ENCODE results near the gene GABBR2. TPM values are rescaled to one million over a fixed set of nuclear protein-coding genes. Genes with fewer than 3 reads are reported as not detected.
"Not testable (repeated sequence)": the region's sequence is repeated elsewhere in the genome, so short reads cannot be mapped to it uniquely, and the experiment has no call there.

The GABBR2 gene
- polyA plus RNA-seq, 1 donor, result 0.69 TPM

DNA sequence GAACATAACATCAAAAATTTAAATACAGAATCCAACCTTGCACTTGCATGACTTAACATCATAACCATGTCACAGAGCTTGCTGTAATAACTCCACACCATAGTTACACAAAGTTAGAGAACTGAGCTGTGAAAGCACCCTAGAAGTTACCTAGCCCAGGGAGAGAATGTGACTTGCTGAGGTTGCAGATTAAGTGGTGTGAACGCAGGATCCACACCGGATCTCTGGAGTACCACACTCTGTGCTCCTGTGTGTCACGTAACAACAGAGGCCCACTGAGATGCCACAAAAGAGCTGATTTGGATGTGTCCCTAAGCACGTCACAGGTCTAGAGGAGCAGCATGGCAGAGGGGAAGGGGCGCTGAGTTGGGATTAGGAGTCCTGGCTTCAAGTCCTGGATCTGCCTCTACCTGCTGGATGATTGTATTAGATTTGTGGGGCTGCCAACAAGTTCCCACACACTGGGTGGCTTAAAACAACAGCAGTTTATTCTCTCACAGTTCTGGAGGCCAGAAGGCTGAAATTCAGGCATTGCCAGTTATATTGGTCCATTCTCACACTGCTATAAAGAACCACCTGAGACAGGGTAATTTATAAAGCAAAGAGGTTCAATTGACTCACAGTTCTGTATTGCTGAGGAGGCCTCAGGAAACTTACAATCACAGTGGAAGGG lies 240.0 kb downstream of the GABBR2 start:
- Histone ChIP-seq H3K27me3 (ENCODE audit: control insufficient read depth, insufficient read depth, low read length) (no peaks in the 10 kb centered on the region), H3K4me1 (ENCODE audit: control insufficient read depth, insufficient read depth, low read length) (peaks cover 10% of the 10 kb centered on the region), H3K9me3 (ENCODE audit: control insufficient read depth, low read depth, low read length) (peaks cover 10% of the 10 kb centered on the region), H3K36me3 (ENCODE audit: control insufficient read depth, insufficient read depth, low read length) (no peaks in the 10 kb centered on the region), H3K27ac (ENCODE audit: low read length) (no peak overlapping the region), H3K4me3 (ENCODE audit: low read length) (no peak overlapping the region)
- no peak for DNase-seq
- WGBS (ENCODE audit: insufficient coverage, low lambda C conversion rate), result no CpG with 5 or more reads among the region's 5 CpGs

- Histone ChIP-seq H3K4me1 (ENCODE audit: control insufficient read depth, insufficient read depth, low read length) (no peaks in the 10 kb centered on the region), H3K36me3 (ENCODE audit: control insufficient read depth, insufficient read depth, low read length) (no peaks in the 10 kb centered on the region), H3K9me3 (ENCODE audit: control insufficient read depth, low read depth, low read length) (peaks cover 26% of the 10 kb centered on the region), H3K27me3 (ENCODE audit: control insufficient read depth, insufficient read depth, low read length) (no peaks in the 10 kb centered on the region), H3K27ac (ENCODE audit: low read length) (no peak overlapping the region), H3K4me3 (ENCODE audit: low read length) (no peak overlapping the region)
- WGBS (ENCODE audit: insufficient coverage, low lambda C conversion rate), result no CpG with 5 or more reads among the region's 5 CpGs
- no peak for DNase-seq
Measured at GRCh38 chr9:98465799-98466198, 242.9 kb downstream of the GABBR2 start.

- H3K27me3 ChIP-seq (ENCODE audit: control insufficient read depth, insufficient read depth, low read length); H3K27ac ChIP-seq (ENCODE audit: low read length); H3K4me1 ChIP-seq (ENCODE audit: control insufficient read depth, insufficient read depth, low read length); H3K36me3 ChIP-seq (ENCODE audit: control insufficient read depth, insufficient read depth, low read length); H3K4me3 ChIP-seq (ENCODE audit: low read length); DNase-seq: not testable (repeated sequence)
- peaks cover 35% of the 10 kb centered on the region for H3K9me3 ChIP-seq (ENCODE audit: control insufficient read depth, low read depth, low read length)
- WGBS (ENCODE audit: insufficient coverage, low lambda C conversion rate), result no CpG with 5 or more reads among the region's 30 CpGs
Measured at GRCh38 chr9:98464156-98464690, 244.5 kb downstream of the GABBR2 start.

DNA sequence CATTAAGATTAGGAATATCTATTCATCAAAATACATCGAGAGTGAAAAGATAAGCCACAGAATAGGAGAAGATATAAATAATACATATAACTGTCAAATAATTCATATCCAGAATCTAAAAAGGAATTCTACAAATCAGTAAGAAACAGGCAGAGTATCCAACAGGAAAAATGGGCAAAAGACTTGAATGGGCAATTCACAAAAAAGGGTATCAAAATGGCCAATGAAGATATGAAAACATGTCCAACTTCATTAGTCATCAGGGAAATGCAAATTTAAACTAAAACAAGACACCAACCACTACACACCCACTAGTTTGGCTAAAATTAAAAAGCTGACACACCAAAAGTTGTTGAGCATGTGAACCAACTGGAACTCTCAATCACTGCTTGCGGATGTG lies 246.4 kb downstream of the GABBR2 start:
- Histone ChIP-seq H3K4me1 (ENCODE audit: control insufficient read depth, insufficient read depth, low read length) (no peaks in the 10 kb centered on the region), H3K36me3 (ENCODE audit: control insufficient read depth, insufficient read depth, low read length) (no peaks in the 10 kb centered on the region), H3K9me3 (ENCODE audit: control insufficient read depth, low read depth, low read length) (peaks cover 35% of the 10 kb centered on the region), H3K4me3 (ENCODE audit: low read length) (no peak overlapping the region), H3K27me3 (ENCODE audit: control insufficient read depth, insufficient read depth, low read length) (no peaks in the 10 kb centered on the region), H3K27ac (ENCODE audit: low read length) (no peak overlapping the region)
- no peak for DNase-seq
- 100% methylated on average over 1 of the region's 2 CpGs for WGBS (ENCODE audit: insufficient coverage, low lambda C conversion rate)

DNA sequence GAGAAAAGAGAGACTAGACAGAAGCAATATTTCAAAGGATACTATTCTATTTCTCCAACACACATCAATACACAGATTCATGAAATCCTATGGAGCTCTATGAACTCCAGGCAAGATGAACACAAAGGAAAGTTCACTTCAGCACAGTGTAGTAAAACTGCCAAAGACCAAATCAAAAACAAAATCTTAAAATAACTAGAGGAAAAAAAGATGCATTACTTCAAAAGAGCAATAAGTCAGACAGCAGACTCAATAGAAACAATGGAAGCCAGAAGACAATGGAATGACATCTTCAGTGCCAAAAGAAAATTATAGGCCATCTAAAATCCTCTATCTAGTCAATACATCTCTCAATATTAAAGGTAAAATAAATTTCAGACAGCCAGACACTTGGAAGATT lies 248.0 kb downstream of the GABBR2 start:
- Histone ChIP-seq H3K36me3 (ENCODE audit: control insufficient read depth, insufficient read depth, low read length) (no peaks in the 10 kb centered on the region), H3K4me1 (ENCODE audit: control insufficient read depth, insufficient read depth, low read length) (peaks cover 5% of the 10 kb centered on the region), H3K9me3 (ENCODE audit: control insufficient read depth, low read depth, low read length) (peaks cover 35% of the 10 kb centered on the region), H3K27ac (ENCODE audit: low read length) (no peak overlapping the region), H3K27me3 (ENCODE audit: control insufficient read depth, insufficient read depth, low read length) (no peaks in the 10 kb centered on the region), H3K4me3 (ENCODE audit: low read length) (no peak overlapping the region)
- DNase-seq, result no peak

DNA sequence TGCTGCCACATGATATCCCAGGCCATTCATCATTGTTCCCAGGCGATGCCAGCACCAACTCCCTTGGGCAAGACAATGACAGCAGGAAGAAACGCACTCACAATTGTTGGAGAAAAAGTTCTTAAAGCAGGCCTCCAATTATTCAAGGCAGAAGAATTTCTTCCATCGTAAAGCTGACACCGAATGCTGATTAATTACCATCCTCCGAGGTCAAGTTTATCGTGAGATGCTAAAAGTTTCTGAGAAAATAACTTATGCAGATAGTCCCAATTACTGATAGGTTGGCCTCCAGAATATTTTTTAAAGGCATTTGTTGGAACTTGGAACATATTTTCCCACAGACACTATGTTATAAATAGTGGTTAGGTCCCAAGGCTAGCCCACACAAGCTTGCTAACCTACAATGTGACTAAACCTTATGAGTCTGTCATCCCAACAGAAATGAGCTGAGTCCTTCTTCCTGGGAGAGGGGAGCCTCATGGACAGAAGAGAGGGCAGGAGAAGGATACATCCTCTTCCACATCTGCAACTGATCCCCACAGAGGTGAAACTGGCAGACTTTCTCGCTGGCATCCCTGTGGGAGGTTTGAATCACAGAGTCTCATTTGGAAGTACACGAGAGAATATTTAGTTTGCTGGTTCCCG lies 250.9 kb downstream of the GABBR2 start:
- peaks cover 21% of the 10 kb centered on the region for H3K9me3 ChIP-seq (ENCODE audit: control insufficient read depth, low read depth, low read length)

DNA sequence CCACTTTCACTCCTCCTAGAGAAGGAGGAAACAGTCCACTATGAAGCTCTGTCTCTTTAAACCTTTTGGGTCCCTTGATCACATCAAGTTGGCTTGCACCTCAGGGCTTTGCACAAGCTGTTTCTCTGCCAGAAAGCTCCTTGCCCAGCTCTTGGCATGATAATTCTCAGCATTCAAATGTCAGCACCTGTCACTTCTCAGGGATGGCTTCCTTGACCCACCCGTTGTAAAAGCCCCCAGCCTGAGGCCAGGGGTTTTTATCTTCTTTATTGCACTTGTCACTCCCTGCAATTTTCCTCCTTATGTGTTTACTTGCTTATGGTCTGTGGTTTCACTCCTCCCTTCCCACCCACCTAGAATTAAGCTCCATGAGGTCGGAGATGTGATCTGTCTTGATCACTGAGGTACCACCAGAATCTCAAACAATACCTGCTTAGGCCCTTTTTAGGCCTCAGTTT lies 252.6 kb downstream of the GABBR2 start:
- Histone ChIP-seq H3K4me3 (ENCODE audit: low read length) (no peak overlapping the region), H3K36me3 (ENCODE audit: control insufficient read depth, insufficient read depth, low read length) (no peaks in the 10 kb centered on the region), H3K9me3 (ENCODE audit: control insufficient read depth, low read depth, low read length) (peaks cover 15% of the 10 kb centered on the region), H3K27ac (ENCODE audit: low read length) (no peak overlapping the region), H3K4me1 (ENCODE audit: control insufficient read depth, insufficient read depth, low read length) (peaks cover 5% of the 10 kb centered on the region), H3K27me3 (ENCODE audit: control insufficient read depth, insufficient read depth, low read length) (no peaks in the 10 kb centered on the region)
- DNase-seq, result no peak
- WGBS (ENCODE audit: insufficient coverage, low lambda C conversion rate), result no CpG with 5 or more reads among the region's 2 CpGs

More for the DNA sequence above, 250.9 kb downstream of the GABBR2 start:
- WGBS (ENCODE audit: insufficient coverage, low lambda C conversion rate), result 39% methylated on average over 6 of the region's 9 CpGs
- DNase-seq, result no peak
- no peaks in the 10 kb centered on the region for H3K36me3 ChIP-seq (ENCODE audit: control insufficient read depth, insufficient read depth, low read length)
- no peak overlapping the region for H3K27ac ChIP-seq (ENCODE audit: low read length)
- no peak overlapping the region for H3K4me3 ChIP-seq (ENCODE audit: low read length)
- H3K27me3 ChIP-seq (ENCODE audit: control insufficient read depth, insufficient read depth, low read length), result no peaks in the 10 kb centered on the region
- peaks cover 5% of the 10 kb centered on the region for H3K4me1 ChIP-seq (ENCODE audit: control insufficient read depth, insufficient read depth, low read length)

DNA sequence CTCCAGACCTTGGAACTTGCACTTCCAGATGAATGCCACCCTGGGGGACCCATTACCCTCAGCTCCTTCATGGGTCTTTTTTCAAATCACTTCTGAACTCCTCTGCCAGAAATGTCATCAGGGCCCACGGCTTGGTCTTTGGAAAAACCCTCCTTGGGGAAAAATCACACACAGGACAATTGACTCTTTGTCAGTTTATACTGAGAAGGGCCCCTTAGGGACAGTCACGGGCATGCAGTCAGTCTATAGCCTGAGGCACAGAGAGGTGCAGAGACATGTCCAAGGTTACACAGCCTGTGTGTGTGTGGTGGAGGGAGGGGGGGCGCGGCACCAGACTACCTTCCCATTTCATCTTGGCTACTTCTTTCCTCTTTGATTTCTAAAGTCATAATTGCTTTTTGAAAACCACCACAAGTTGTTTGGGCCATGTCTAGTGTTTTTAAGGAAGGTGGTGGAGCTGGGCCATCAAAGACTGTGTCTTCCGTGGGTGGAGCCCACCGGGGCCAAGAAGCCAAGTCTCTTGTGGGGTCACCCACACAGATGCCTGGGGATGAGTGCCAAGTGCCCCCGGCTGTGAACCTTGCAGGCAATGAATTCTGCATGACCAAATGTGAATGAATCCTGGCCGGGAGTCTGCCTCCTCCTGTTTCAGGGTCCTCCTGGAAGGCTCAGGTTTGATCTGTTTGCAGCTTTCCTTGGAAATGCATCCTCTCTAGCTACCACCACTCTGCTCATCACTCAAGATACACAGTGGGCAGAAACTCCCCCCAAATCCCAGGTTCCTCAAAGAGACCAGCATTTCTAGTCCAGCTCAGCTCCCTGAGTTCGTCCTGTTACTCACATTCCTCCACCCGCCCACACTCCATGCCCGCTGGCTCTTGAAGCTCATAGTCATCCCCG lies 253.2 kb downstream of the GABBR2 start:
- Histone ChIP-seq H3K4me1 (ENCODE audit: control insufficient read depth, insufficient read depth, low read length) (peaks cover 5% of the 10 kb centered on the region), H3K27me3 (ENCODE audit: control insufficient read depth, insufficient read depth, low read length) (no peaks in the 10 kb centered on the region), H3K9me3 (ENCODE audit: control insufficient read depth, low read depth, low read length) (peaks cover 8% of the 10 kb centered on the region), H3K36me3 (ENCODE audit: control insufficient read depth, insufficient read depth, low read length) (no peaks in the 10 kb centered on the region), H3K27ac (ENCODE audit: low read length) (no peak overlapping the region), H3K4me3 (ENCODE audit: low read length) (no peak overlapping the region)
- DNase-seq, result no peak
- WGBS (ENCODE audit: insufficient coverage, low lambda C conversion rate), result no CpG with 5 or more reads among the region's 12 CpGs

DNA sequence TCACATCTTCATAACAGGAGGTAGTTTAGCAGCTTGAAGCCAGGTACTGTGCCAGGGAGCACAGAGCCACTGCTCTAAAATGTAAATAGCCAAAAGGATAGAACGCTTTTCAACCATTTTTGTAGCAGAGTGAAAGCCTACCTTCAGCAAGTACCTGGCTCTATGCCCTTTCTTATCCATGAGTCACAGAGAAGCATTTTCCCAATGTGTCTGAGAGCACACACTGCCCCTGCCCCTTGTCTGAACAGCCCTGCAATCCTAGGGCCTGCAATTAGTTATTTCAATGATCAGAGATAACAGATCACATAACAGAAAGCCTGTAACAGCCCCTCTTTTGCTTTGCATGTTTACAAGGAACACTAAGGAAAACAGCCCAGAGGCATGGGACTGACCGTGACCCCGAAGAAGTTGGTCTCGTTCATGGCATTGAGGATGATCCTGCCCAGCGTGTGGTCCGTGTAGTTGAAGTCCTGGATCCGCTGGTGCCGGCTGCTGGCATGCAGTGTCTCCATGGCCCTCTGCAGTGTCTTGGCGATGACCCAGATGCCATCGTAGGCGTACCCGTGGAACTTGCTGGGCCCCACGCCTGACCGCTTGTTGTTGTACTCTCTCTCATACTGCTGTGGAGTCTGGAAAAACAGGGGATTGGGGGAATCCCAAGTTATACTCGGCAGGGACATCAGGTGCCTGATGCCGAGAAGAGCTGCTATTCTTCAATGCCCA lies 255.0 kb downstream of the GABBR2 start:
- Histone ChIP-seq H3K9me3 (ENCODE audit: control insufficient read depth, low read depth, low read length) (no peaks in the 10 kb centered on the region), H3K4me3 (ENCODE audit: low read length) (no peak overlapping the region), H3K36me3 (ENCODE audit: control insufficient read depth, insufficient read depth, low read length) (no peaks in the 10 kb centered on the region), H3K27me3 (ENCODE audit: control insufficient read depth, insufficient read depth, low read length) (no peaks in the 10 kb centered on the region), H3K4me1 (ENCODE audit: control insufficient read depth, insufficient read depth, low read length) (peaks cover 5% of the 10 kb centered on the region), H3K27ac (ENCODE audit: low read length) (no peak overlapping the region)
- DNase-seq, result no peak
- no CpG with 5 or more reads among the region's 16 CpGs for WGBS (ENCODE audit: insufficient coverage, low lambda C conversion rate)

GRCh38 chr9:98451576-98451975 lies 257.2 kb downstream of the GABBR2 start:
- H3K9me3 ChIP-seq (ENCODE audit: control insufficient read depth, low read depth, low read length), result no peaks in the 10 kb centered on the region
- no peak overlapping the region for H3K27ac ChIP-seq (ENCODE audit: low read length)
- no peaks in the 10 kb centered on the region for H3K27me3 ChIP-seq (ENCODE audit: control insufficient read depth, insufficient read depth, low read length)
- peaks cover 5% of the 10 kb centered on the region for H3K4me1 ChIP-seq (ENCODE audit: control insufficient read depth, insufficient read depth, low read length)
- DNase-seq, result no peak
- H3K36me3 ChIP-seq (ENCODE audit: control insufficient read depth, insufficient read depth, low read length), result no peaks in the 10 kb centered on the region
- WGBS (ENCODE audit: insufficient coverage, low lambda C conversion rate), result no CpG with 5 or more reads among the region's 1 CpG
- H3K4me3 ChIP-seq (ENCODE audit: low read length), result no peak overlapping the region
